Measurements from ENCODE around the gene LDLRAD3.

Gene LDLRAD3

DNA sequence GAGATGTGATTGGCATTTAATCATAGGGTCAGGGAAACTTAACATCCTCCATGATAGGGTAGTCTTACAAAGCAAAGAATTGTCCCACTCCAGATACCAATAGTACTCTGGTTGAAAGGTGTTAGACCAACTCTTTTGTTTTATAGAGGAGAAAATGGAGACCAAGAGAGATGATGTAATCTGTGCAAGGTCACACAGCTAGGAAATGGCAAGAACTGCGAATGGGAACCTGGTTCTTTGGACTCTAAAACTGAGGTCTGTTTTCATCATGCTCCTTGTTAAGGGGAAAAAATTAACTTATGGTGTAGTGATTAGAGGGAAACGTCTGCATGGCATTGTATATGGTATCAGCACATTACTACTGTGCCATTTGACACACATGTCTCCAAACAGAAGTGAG is 174.2 kb downstream of the LDLRAD3 start:
- H3K4me3 ChIP-seq (ENCODE audit: low read length) = no peak overlapping the region
- H3K9ac ChIP-seq (ENCODE audit: low read depth, low read length) = no peak overlapping the region
- H3K4me1 ChIP-seq (ENCODE audit: control insufficient read depth, insufficient read depth, low read length) = peaks cover 14% of the 10 kb centered on the region
- no peaks in the 10 kb centered on the region for H3K9me3 ChIP-seq (replicated peaks; ENCODE audit: low read length)
- H3K36me3 ChIP-seq (ENCODE audit: insufficient read depth, low read length) = no peaks in the 10 kb centered on the region
- H3K4me2 ChIP-seq (ENCODE audit: low read length) = no peak overlapping the region
- no peaks in the 10 kb centered on the region for H3K27me3 ChIP-seq (ENCODE audit: control insufficient read depth, insufficient read depth, low read length)

DNA sequence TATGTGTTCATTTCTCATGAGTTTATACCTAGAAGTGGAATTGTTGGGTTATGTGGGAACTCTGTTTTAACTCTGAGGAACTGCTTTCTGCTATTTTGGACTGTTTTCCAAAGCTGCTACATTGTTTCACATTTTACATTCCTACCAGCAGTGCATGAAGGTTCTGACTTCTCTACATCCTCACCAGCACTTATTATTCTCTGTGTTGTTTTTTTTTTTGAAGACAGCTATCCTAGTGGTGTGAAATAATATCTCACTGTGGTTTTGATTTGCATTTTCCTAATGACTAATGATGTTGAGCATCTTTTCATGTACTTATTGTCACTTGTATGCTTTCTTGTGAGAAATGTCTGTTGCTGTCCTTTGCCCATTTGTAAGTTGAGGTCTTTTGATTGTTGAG is 175.4 kb downstream of the LDLRAD3 start:
- peaks cover 24% of the 10 kb centered on the region for H3K4me1 ChIP-seq (ENCODE audit: control insufficient read depth, insufficient read depth, low read length)
- H3K36me3 ChIP-seq (ENCODE audit: insufficient read depth, low read length) = no peaks in the 10 kb centered on the region
- H3K9me3 ChIP-seq (replicated peaks; ENCODE audit: low read length) = no peaks in the 10 kb centered on the region
- no peaks in the 10 kb centered on the region for H3K27me3 ChIP-seq (ENCODE audit: control insufficient read depth, insufficient read depth, low read length)
- H3K4me2 ChIP-seq (ENCODE audit: low read length) = no peak overlapping the region
- H3K4me3 ChIP-seq (ENCODE audit: low read length) = no peak overlapping the region
- H3K9ac ChIP-seq (ENCODE audit: low read depth, low read length) = no peak overlapping the region

DNA sequence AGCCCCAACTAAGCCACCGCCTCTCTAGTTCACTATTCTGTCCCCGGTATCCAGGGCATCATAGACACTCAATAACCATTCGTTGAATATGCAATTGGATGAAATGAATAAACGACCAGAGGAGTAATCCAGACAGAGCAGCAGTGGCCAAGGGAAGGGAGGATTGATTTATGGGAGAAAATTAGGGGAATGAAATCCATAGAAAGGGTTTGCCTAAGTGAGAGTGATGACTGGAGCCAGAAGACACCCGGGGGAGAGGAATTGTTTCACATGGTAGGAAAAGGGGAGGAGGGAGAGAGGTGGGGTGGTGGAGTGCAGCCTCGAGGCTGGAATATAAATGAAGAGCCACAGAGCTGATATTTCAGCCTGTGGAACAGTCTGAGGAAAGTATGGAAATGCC is 177.2 kb downstream of the LDLRAD3 start:
- Histone ChIP-seq H3K9me3 (replicated peaks; ENCODE audit: low read length) (no peaks in the 10 kb centered on the region), H3K4me1 (ENCODE audit: control insufficient read depth, insufficient read depth, low read length) (peaks cover 24% of the 10 kb centered on the region), H3K27me3 (ENCODE audit: control insufficient read depth, insufficient read depth, low read length) (no peaks in the 10 kb centered on the region), H3K9ac (ENCODE audit: low read depth, low read length) (no peak overlapping the region), H3K36me3 (ENCODE audit: insufficient read depth, low read length) (no peaks in the 10 kb centered on the region), H3K4me2 (ENCODE audit: low read length) (no peak overlapping the region), H3K4me3 (ENCODE audit: low read length) (no peak overlapping the region)

DNA sequence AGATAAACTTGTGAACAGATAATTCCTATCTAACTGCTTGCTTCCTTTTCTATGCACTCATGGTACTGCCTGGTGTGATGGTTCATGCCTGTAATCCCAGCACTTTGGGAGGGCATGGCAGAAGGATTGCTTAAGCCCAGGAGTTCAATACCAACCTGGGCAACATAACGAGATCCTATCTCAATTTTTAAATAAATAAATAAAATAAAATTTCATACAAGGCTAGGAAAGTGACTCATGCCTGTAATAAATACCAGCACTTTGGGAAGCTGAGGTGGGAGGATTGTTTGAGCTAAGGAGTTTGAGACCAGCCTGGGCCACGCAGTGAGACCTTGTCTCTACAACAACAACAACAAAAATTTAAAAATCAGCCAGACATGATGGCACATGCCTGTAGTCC is 178.8 kb downstream of the LDLRAD3 start:
- no peaks in the 10 kb centered on the region for H3K36me3 ChIP-seq (ENCODE audit: insufficient read depth, low read length)
- peaks cover 24% of the 10 kb centered on the region for H3K4me1 ChIP-seq (ENCODE audit: control insufficient read depth, insufficient read depth, low read length)
- no peaks in the 10 kb centered on the region for H3K27me3 ChIP-seq (ENCODE audit: control insufficient read depth, insufficient read depth, low read length)
- H3K4me2 ChIP-seq (ENCODE audit: low read length) = peak overlapping the region; percentile 54
- no peaks in the 10 kb centered on the region for H3K9me3 ChIP-seq (replicated peaks; ENCODE audit: low read length)
- no peak overlapping the region for H3K4me3 ChIP-seq (ENCODE audit: low read length)
- H3K9ac ChIP-seq (ENCODE audit: low read depth, low read length) = no peak overlapping the region

DNA sequence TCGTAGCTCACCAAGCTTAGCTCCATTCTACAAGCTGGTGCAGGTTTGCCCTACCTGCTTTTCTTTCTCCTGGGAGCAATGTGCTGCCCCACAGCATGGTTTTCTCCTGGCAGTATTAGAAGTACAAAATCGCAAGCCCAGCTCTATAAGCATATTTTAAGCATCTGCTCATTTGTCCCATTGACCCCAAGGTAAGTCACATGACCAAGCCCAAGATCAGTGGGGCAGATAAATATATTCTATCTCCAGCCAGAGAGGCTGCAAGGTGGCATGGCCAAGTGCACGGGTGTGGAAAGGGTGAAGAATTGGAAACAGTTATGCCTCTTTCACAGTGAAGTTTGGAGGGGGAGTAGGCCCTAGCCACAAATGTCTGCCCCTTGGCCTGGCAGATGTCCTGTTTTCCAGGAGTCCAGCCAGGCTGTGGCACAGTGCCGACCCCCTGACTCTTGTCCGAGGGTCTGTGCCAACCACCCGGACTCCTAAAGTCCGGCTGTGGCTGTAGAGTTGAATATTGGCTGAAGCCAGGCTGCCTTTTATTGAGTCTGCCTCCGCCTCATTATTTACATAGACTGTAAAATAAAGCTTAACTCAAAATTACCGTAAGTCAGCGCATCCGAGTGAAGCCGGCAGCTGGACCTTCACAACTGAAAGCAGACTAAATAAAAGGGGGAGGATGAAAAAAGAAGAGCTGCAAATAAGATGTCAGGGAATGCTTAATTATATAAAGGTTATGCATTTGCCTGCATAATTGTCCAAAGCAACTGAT is 179.7 kb downstream of the LDLRAD3 start:
- peaks cover 24% of the 10 kb centered on the region for H3K4me1 ChIP-seq (ENCODE audit: control insufficient read depth, insufficient read depth, low read length)
- peak overlapping the region; percentile 54 for H3K4me2 ChIP-seq (ENCODE audit: low read length)
- no peak overlapping the region for H3K4me3 ChIP-seq (ENCODE audit: low read length)
- H3K9ac ChIP-seq (ENCODE audit: low read depth, low read length) = no peak overlapping the region
- no peaks in the 10 kb centered on the region for H3K27me3 ChIP-seq (ENCODE audit: control insufficient read depth, insufficient read depth, low read length)
- no peaks in the 10 kb centered on the region for H3K36me3 ChIP-seq (ENCODE audit: insufficient read depth, low read length)
- H3K9me3 ChIP-seq (replicated peaks; ENCODE audit: low read length) = no peaks in the 10 kb centered on the region

DNA sequence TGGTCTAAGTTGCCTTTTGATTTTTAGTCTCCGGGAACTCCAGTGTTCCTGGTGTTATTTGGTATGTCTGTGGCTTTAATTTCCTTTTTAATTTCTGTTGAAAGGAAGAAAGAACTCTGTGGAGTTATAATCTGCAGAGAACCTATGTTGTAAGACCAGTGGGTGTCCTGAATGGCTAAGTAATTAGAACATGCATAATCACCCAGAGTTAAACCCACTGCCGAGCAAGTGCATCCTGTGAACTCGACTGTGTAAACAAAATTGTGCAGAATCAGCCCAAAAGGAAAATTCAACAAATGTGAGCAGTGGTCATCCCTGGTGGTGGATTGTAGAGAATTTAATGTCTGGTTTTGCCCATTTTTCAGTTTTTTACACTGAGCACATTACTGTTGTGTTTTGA is 182.8 kb downstream of the LDLRAD3 start:
- H3K9ac ChIP-seq (ENCODE audit: low read depth, low read length) = no peak overlapping the region
- H3K36me3 ChIP-seq (ENCODE audit: insufficient read depth, low read length) = no peaks in the 10 kb centered on the region
- H3K27me3 ChIP-seq (ENCODE audit: control insufficient read depth, insufficient read depth, low read length) = no peaks in the 10 kb centered on the region
- no peak overlapping the region for H3K4me2 ChIP-seq (ENCODE audit: low read length)
- no peak overlapping the region for H3K4me3 ChIP-seq (ENCODE audit: low read length)
- peaks cover 32% of the 10 kb centered on the region for H3K4me1 ChIP-seq (ENCODE audit: control insufficient read depth, insufficient read depth, low read length)
- no peaks in the 10 kb centered on the region for H3K9me3 ChIP-seq (replicated peaks; ENCODE audit: low read length)

DNA sequence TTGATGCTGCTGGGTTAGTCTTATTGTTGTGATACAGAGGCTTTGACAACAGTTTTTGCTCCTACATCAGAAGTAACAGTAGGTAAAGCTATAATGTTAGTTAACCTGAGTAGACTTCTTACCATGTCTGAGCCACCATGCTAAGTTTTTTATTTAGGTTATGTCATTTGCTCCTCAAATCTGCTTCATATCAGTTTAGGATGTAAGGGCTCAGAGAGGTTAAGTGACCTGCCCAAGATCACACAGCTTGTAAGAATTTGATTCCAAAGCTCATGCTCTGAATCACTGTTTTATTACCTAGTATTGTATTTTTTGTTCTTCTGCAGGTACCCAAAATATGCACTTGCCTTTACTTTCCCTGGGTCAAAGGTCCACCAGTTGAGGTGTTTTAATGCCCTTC is 183.7 kb downstream of the LDLRAD3 start:
- H3K27me3 ChIP-seq (ENCODE audit: control insufficient read depth, insufficient read depth, low read length) = no peaks in the 10 kb centered on the region
- no peaks in the 10 kb centered on the region for H3K9me3 ChIP-seq (replicated peaks; ENCODE audit: low read length)
- H3K36me3 ChIP-seq (ENCODE audit: insufficient read depth, low read length) = no peaks in the 10 kb centered on the region
- no peak overlapping the region for H3K4me3 ChIP-seq (ENCODE audit: low read length)
- no peak overlapping the region for H3K9ac ChIP-seq (ENCODE audit: low read depth, low read length)
- H3K4me1 ChIP-seq (ENCODE audit: control insufficient read depth, insufficient read depth, low read length) = peaks cover 27% of the 10 kb centered on the region
- H3K4me2 ChIP-seq (ENCODE audit: low read length) = no peak overlapping the region

DNA sequence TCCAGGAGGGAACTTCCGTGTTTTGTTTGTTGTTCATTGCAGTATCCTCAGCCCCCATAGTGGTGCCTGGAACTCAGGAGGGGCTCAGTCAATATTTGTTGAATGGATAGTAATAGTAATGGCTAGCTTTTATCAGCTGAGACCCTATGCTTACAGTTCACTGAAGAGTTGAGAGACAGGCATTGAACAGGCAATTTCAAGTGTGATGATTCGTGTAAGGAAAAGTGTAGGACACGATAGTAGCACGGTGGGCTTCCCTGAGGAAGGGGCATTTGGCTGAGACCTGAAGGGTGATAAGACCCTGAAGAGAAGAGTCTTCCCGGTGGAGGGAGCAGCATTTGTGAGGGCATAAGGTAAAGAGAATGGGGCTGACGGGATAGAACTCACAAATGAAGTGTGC is 186.1 kb downstream of the LDLRAD3 start:
- Histone ChIP-seq H3K4me2 (ENCODE audit: low read length) (no peak overlapping the region), H3K4me1 (ENCODE audit: control insufficient read depth, insufficient read depth, low read length) (peaks cover 19% of the 10 kb centered on the region), H3K9ac (ENCODE audit: low read depth, low read length) (no peak overlapping the region), H3K27me3 (ENCODE audit: control insufficient read depth, insufficient read depth, low read length) (no peaks in the 10 kb centered on the region), H3K36me3 (ENCODE audit: insufficient read depth, low read length) (no peaks in the 10 kb centered on the region), H3K9me3 (replicated peaks; ENCODE audit: low read length) (no peaks in the 10 kb centered on the region), H3K4me3 (ENCODE audit: low read length) (no peak overlapping the region)

DNA sequence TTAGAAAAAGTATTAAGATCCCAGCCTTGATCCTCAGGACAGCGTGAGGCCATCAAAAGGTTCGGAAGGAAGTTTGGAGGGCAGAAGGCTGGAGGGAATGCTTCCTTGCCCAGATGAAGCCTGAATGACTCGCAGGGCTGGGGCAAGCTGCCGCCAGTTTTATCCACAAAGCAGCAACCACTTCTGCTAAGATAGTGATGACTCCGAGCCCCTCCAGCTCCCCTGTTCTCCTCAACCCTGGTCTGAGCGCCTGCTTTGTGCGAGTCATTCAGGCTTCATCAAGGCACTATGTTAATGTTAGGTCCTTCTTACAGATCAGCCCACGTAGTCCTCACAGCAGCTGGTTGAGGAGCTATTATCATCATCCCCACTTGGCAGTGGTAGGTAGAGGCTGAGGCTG is 186.5 kb downstream of the LDLRAD3 start:
- H3K27me3 ChIP-seq (ENCODE audit: control insufficient read depth, insufficient read depth, low read length) = no peaks in the 10 kb centered on the region
- H3K9ac ChIP-seq (ENCODE audit: low read depth, low read length) = no peak overlapping the region
- H3K4me3 ChIP-seq (ENCODE audit: low read length) = no peak overlapping the region
- H3K4me1 ChIP-seq (ENCODE audit: control insufficient read depth, insufficient read depth, low read length) = peaks cover 19% of the 10 kb centered on the region
- no peaks in the 10 kb centered on the region for H3K9me3 ChIP-seq (replicated peaks; ENCODE audit: low read length)
- no peaks in the 10 kb centered on the region for H3K36me3 ChIP-seq (ENCODE audit: insufficient read depth, low read length)
- no peak overlapping the region for H3K4me2 ChIP-seq (ENCODE audit: low read length)

DNA sequence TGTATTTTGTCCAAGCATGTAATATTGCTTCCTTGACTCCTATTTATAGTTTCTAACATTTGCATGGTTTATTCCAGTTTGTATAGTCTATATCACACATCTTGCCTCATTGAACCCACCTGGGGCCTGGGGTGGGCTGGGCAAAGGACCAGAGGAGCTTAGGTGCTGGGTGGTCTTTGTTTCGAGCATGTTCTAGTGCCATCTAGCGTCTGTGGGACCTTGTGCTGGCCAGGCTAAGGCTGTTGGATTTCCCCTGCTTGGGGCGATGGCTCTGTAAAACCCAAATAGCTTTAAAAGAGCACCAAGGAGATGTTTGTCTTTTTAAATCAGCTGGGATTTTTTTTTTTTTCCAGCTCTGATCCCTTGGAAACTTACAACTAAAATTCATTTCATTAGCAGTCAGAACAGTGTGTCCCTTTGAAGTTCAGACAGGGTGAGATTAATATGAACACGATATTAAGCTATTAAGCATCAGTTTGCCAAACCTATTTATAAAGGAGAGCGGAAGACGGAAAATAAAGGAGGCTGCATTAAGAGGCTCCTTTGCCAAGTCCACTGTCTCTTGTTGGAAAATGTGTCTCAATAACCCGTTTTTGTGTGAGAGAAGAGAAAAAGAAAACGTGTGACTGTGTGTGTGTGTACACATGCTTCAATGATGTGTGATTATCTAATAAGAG is 188.0 kb downstream of the LDLRAD3 start:
- no peaks in the 10 kb centered on the region for H3K9me3 ChIP-seq (replicated peaks; ENCODE audit: low read length)
- no peaks in the 10 kb centered on the region for H3K36me3 ChIP-seq (ENCODE audit: insufficient read depth, low read length)
- no peak overlapping the region for H3K9ac ChIP-seq (ENCODE audit: low read depth, low read length)
- H3K4me1 ChIP-seq (ENCODE audit: control insufficient read depth, insufficient read depth, low read length) = peaks cover 19% of the 10 kb centered on the region
- H3K4me2 ChIP-seq (ENCODE audit: low read length) = no peak overlapping the region
- no peak overlapping the region for H3K4me3 ChIP-seq (ENCODE audit: low read length)
- no peaks in the 10 kb centered on the region for H3K27me3 ChIP-seq (ENCODE audit: control insufficient read depth, insufficient read depth, low read length)

DNA sequence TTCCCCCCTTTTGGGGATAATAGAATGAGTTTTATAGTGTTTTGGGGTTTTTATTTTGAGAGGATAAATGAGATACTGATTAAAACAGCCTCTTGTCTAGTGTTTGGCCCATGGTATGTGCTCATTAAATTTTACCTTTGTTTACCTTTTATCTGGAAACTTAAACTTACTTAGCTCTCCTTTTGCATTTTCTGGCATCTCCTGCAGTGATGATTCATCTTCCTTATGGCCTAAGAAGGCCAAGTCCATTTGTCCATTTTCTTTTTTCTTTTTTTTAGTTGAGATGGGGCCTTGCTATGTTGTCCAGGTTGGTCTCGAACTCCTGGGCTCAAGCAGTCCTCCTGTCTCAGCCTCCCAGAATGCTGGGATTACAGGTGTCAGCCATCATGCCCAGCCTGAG is 189.1 kb downstream of the LDLRAD3 start:
- H3K36me3 ChIP-seq (ENCODE audit: insufficient read depth, low read length) = no peaks in the 10 kb centered on the region
- H3K27me3 ChIP-seq (ENCODE audit: control insufficient read depth, insufficient read depth, low read length) = no peaks in the 10 kb centered on the region
- H3K4me1 ChIP-seq (ENCODE audit: control insufficient read depth, insufficient read depth, low read length) = peaks cover 19% of the 10 kb centered on the region
- no peak overlapping the region for H3K4me3 ChIP-seq (ENCODE audit: low read length)
- no peak overlapping the region for H3K4me2 ChIP-seq (ENCODE audit: low read length)
- H3K9ac ChIP-seq (ENCODE audit: low read depth, low read length) = no peak overlapping the region
- no peaks in the 10 kb centered on the region for H3K9me3 ChIP-seq (replicated peaks; ENCODE audit: low read length)

DNA sequence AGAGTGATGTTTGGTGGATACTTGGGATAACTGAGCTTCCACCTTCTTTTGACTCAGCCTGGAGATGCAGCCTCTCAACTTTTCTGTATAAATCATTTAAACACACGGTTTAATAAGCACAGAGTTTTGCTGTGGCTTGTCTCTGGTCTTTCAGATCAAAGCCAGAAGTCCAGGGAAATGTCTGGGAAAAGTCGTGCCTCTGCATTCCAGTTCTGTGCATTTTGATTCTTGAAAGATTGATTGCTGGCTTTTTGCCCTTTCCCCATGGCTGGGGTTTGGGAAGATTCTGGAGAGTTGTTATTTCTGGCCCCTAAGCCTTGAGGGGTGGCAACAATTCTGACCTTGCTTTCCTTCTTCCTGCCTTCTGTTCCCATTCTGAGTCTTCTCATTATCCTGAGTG is 191.2 kb downstream of the LDLRAD3 start:
- Histone ChIP-seq H3K4me3 (ENCODE audit: low read length) (no peak overlapping the region), H3K9me3 (replicated peaks; ENCODE audit: low read length) (no peaks in the 10 kb centered on the region), H3K4me2 (ENCODE audit: low read length) (no peak overlapping the region), H3K9ac (ENCODE audit: low read depth, low read length) (no peak overlapping the region), H3K36me3 (ENCODE audit: insufficient read depth, low read length) (no peaks in the 10 kb centered on the region), H3K27me3 (ENCODE audit: control insufficient read depth, insufficient read depth, low read length) (no peaks in the 10 kb centered on the region), H3K4me1 (ENCODE audit: control insufficient read depth, insufficient read depth, low read length) (peaks cover 18% of the 10 kb centered on the region)
